ENCODE measurements around the gene IL1RN. TPM values are rescaled to one million over a fixed set of nuclear protein-coding genes. Genes with fewer than 3 reads are reported as not detected.
A peak's percentile ranks its signal among the peaks of the same experiment; 100 is the strongest.

The IL1RN gene
- total RNA-seq, 4 donors from 2014 or later: 129 to 147 (median 135) TPM

DNA sequence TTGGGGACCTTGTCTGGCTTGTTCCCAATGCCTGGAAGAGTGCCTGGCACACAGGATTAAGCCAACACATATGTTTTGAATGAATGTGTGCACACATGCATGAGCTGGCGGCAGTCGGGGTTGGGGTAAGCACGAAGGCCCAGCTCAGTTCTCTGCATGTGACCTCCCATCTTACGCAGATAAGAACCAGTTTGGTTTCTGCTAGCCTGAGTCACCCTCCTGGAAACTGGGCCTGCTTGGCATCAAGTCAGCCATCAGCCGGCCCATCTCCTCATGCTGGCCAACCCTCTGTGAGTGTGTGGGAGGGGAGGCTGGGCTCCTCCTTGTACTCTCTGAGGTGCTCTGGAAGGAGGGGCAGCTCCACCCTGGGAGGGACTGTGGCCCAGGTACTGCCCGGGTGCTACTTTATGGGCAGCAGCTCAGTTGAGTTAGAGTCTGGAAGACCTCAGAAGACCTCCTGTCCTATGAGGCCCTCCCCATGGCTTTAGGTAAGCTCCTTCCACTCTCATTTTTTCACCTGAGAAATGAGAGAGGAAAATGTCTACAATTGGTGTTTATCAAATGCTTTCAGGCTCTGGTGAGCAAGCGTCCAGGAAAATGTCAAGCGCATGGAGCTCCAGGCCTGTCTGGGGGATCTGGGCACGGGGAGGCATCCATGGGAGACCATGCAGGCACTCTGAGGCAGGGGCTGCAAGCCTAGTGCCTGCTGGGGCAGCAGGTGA, 9.7 kb upstream of the IL1RN start:
- 47% methylated on average over 9 of the region's 9 CpGs for WGBS
- peak in 1 of 3 donors; percentile 35 for TF ChIP-seq POLR2AphosphoS5 (IDR thresholded peaks at IDR 0.05)
- TF ChIP-seq, protein P1, sequence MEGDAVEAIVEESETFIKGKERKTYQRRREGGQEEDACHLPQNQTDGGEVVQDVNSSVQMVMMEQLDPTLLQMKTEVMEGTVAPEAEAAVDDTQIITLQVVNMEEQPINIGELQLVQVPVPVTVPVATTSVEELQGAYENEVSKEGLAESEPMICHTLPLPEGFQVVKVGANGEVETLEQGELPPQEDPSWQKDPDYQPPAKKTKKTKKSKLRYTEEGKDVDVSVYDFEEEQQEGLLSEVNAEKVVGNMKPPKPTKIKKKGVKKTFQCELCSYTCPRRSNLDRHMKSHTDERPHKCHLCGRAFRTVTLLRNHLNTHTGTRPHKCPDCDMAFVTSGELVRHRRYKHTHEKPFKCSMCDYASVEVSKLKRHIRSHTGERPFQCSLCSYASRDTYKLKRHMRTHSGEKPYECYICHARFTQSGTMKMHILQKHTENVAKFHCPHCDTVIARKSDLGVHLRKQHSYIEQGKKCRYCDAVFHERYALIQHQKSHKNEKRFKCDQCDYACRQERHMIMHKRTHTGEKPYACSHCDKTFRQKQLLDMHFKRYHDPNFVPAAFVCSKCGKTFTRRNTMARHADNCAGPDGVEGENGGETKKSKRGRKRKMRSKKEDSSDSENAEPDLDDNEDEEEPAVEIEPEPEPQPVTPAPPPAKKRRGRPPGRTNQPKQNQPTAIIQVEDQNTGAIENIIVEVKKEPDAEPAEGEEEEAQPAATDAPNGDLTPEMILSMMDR (IDR thresholded peaks at IDR 0.05): no peak
- no peak for TF ChIP-seq EP300 (IDR thresholded peaks at IDR 0.05)
- H3K27me3 ChIP-seq: no peaks in the 10 kb centered on the region
- peak in 1 of 2 donors; percentile 83 for DNase-seq (ENCODE audit: low spot score in 2 of 2)
- no peaks in the 10 kb centered on the region for H3K9me3 ChIP-seq
- no peaks in the 10 kb centered on the region for H3K36me3 ChIP-seq
- H3K4me3 ChIP-seq: peak overlapping the region; percentile 38
- peak overlapping the region; percentile 88 for H3K27ac ChIP-seq
- H3K4me1 ChIP-seq: peaks cover 57% of the 10 kb centered on the region

DNA sequence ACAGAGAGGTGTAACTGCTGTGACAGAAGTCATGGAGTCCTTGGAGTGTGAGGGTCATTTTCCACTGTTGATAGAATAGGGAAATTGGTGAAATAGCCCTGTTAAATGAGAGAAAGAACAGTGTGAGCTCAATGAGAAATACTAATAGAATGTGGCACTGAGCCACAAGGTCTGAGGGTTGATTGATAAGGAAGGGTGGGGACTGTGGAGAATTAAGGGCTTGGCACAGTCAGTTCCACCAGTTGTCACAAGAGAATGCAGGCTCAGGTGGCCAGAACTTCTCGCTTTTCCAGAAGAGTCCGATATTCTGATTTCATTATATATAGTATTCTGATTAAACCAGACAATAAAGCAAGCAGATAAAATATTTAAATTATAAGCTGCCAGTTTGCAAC, 9.1 kb upstream of the IL1RN start:
- no peak for DNase-seq (ENCODE audit: low spot score in 2 of 2)
- Histone ChIP-seq H3K4me3 (peak overlapping the region; percentile 38), H3K36me3 (no peaks in the 10 kb centered on the region), H3K27ac (peak overlapping the region; percentile 88), H3K9me3 (no peaks in the 10 kb centered on the region), H3K27me3 (no peaks in the 10 kb centered on the region), H3K4me1 (peaks cover 61% of the 10 kb centered on the region)
- WGBS: 62% methylated on average over 2 of the region's 2 CpGs
- no peak for TF ChIP-seq POLR2A (IDR thresholded peaks at IDR 0.05)
- TF ChIP-seq EP300 (IDR thresholded peaks at IDR 0.05): no peak

DNA sequence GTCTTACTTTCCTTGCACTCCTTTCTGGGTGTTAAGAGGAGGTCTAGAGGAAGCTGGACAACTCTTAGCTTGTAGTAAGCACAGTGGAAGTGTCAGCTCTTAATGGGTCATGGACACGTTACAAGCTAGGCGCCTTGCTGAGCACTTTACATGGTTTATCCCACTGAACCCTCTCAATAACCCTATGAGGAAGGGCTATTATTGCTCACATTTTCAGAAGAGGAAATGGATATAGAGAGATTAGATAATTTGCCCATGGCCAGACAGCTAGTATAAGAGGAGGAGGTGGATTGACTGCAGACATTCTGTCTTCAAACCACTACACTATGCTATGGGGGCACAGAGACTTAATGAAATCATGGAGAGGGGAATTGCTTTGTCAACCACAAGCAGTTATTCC, 8.3 kb upstream of the IL1RN start:
- Histone ChIP-seq H3K36me3 (no peaks in the 10 kb centered on the region), H3K4me3 (peak overlapping the region; percentile 38), H3K27ac (peak overlapping the region; percentile 88), H3K9me3 (no peaks in the 10 kb centered on the region), H3K4me1 (peaks cover 60% of the 10 kb centered on the region), H3K27me3 (no peaks in the 10 kb centered on the region)
- no peak for DNase-seq (ENCODE audit: low spot score in 2 of 2)
- TF ChIP-seq, protein P1 (IDR thresholded peaks at IDR 0.05): no peak
- no peak for TF ChIP-seq POLR2AphosphoS5 (IDR thresholded peaks at IDR 0.05)
- TF ChIP-seq POLR2A (IDR thresholded peaks at IDR 0.05): no peak
- no peak for TF ChIP-seq EP300 (IDR thresholded peaks at IDR 0.05)
- WGBS: 61% methylated on average over 2 of the region's 2 CpGs

DNA sequence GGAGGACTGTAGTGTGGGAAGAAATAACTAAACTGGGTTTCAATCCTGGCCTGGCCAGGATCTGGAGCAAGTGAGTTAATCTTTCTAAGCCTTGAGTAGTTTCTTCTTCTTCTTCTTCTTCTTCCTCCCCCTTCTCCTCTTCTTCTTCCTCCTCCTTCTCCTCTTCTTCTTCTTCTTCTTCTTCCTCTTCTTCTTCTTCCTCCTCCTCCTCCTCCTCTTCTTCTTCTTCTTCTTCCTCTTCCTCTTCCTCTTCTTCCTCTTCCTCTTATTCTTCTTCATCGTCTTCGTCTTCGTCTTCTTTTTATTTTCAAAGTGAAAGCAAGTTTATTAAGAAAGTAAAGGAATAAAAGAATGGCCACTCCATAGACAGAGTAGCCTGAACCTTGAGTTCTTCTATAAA, 6.5 kb upstream of the IL1RN start:
- no peak overlapping the region for H3K4me3 ChIP-seq
- DNase-seq (ENCODE audit: low spot score in 2 of 2): no peak
- H3K27ac ChIP-seq: no peak overlapping the region
- WGBS: 66% methylated on average over 3 of the region's 3 CpGs
- H3K9me3 ChIP-seq: no peaks in the 10 kb centered on the region
- H3K36me3 ChIP-seq: no peaks in the 10 kb centered on the region
- TF ChIP-seq, protein P1 (IDR thresholded peaks at IDR 0.05): no peak
- no peak for TF ChIP-seq EP300 (IDR thresholded peaks at IDR 0.05)
- no peak for TF ChIP-seq POLR2AphosphoS5 (IDR thresholded peaks at IDR 0.05)
- no peak for TF ChIP-seq POLR2A (IDR thresholded peaks at IDR 0.05)
- no peaks in the 10 kb centered on the region for H3K27me3 ChIP-seq
- peaks cover 56% of the 10 kb centered on the region for H3K4me1 ChIP-seq

DNA sequence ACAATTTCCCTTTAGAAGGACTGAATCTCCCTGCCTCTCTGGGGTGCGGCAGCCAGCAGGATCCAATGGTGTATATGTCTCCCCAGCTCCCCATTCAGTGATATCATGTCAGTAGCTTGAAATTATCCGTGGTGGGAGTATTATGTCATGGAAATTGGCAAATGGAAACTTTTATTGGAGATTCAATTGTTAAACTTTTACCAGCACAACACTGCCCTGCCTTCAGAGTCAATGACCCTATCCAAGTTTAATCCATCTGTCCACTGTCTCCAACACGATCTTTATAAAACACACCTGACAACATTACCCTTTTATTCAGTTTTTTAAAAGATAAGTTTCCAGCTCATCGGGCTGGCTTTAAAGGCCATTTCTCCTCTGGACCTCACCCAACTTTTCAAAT, 5.0 kb upstream of the IL1RN start:
- 61% methylated on average over 4 of the region's 4 CpGs for WGBS
- Histone ChIP-seq H3K4me3 (no peak overlapping the region), H3K27me3 (no peaks in the 10 kb centered on the region), H3K9me3 (no peaks in the 10 kb centered on the region), H3K36me3 (no peaks in the 10 kb centered on the region), H3K4me1 (peaks cover 41% of the 10 kb centered on the region), H3K27ac (no peak overlapping the region)
- no peak for DNase-seq (ENCODE audit: low spot score in 2 of 2)
- TF ChIP-seq EP300 (IDR thresholded peaks at IDR 0.05) (no peak), POLR2A (IDR thresholded peaks at IDR 0.05) (no peak)
- TF ChIP-seq, protein P1 (IDR thresholded peaks at IDR 0.05): no peak

All from suprapubic skin (tissue), 4 donors.